HG02885 (cell line): ENCODE data around the gene CELF2.

ENCODE experiments used
- ATAC-seq: cut with Tn5 transposase; IDR thresholded peaks from one replicate; pipeline ENCODE4 v1.9.1; 2021; ENCODE audit warnings: mild to moderate bottlenecking; ENCODE audit not compliant: unreplicated experiment, poor library complexity

Gene CELF2

DNA sequence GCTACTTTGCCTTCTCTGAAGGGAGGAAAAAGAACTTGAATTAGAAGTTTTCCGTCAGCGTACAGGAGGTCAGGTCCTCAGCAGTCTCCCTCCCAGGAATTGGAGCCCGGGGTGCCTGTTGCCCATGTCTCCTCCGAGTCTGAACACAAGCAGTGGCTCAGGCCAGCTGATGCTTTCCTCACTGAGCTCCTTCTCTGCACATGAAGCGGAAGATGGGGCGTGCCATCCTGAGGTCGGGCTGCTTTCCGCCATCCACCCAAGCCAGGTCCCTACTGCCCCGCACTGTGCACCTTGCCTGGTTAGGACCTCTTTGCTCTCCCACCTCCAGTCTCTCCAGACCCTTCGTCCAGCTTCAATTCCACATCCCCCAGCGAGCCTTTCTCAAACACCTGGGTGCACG lies 237.5 kb downstream of the CELF2 start:
- ATAC-seq = no peak

DNA sequence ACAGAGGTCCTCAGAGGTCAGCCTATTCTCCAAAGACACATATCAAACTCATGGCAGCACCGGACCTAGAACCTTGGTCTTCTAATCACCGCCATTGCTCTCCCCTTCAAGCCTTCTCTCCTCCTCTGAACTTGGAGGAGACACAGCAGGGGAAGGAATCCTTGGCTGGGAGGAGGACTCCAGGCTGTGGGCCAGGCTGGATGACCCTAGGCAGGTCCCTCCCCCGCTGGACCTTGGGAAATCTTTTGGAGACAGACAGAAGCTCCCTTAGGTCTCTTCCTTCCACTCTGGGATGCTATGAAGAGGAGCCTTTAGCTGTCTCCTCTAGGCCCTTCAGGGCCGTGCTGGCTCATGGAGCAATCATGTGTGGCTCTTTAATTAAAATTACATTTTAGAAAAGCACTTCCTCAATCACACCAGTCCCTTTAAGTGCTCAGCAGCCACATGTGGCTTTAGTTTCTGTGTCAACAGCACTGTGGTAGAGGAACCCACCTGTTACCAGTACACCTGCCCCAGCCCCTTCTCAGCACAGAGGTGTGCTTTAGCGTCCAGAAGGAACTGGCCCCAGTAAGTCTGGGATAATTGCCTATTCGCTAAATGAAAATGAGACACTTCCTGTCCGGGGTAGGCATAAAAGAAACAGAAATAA lies 238.2 kb downstream of the CELF2 start:
- ATAC-seq = no peak

DNA sequence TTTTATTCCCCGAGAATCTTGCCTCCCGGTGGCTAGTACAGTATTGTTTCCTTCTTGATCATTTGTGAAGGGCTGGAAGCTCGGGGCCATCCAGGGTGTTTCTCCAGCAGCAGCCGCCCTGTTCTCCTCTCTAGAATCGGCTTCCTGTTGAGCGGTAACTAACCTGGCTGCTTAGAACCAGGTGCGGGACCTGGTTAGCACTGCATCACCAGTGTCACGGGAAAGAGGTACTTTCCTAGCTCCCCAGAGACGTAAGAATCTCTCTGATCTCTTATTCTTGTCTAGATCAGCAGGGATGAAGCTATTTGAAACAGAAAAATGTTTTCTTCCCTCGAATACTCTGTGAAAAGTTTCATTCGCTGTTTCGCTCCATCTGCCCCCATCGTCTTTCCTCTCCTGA lies 239.2 kb downstream of the CELF2 start:
- no peak for ATAC-seq

DNA sequence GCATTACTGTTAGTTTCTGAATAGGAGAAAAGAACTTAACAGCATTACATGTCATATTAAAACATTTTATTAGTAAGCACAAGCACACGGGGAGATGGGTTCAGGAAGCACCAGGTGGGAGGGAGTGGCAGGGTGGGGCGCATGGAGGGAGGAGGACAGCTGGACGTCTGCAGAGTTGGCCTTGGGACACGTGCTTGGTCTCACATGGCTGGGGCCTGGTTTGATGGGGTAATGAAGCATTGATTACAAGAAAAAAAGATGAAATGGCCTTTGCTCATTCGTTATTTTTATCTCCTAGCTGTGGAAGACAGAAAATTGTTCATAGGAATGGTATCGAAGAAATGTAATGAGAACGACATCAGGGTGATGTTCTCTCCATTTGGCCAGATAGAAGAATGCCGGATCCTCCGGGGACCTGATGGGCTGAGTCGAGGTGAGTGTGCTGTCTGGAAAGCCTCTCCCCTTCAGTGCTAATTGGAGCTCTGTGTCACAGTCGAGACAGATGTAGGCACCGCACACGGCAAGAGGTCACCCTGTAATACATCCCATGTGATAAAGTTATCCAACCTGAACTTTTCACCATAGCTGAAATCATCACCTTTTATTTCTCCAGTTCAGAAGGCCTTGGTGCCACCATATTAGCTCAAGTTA lies 239.9 kb downstream of the CELF2 start:
- no peak for ATAC-seq

DNA sequence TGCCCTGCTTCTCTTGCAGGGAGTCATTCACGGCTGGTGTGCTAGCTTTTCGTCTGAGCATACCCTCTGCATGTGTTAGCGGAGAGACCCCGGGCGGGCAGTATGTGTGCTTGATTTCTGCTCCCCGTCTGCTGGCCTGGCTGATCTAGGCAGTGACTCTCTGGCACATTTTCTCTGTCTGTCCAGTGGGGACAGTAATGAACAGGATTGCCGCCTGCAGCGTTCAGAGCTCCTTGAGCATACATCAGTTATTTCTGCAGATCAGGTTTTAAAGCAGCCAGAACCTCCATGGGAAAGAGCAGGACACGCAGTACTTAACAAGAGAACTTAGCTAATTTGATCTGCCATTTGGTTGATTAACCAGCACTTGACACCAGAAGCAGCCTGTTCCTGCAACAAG lies 242.5 kb downstream of the CELF2 start:
- ATAC-seq = no peak

DNA sequence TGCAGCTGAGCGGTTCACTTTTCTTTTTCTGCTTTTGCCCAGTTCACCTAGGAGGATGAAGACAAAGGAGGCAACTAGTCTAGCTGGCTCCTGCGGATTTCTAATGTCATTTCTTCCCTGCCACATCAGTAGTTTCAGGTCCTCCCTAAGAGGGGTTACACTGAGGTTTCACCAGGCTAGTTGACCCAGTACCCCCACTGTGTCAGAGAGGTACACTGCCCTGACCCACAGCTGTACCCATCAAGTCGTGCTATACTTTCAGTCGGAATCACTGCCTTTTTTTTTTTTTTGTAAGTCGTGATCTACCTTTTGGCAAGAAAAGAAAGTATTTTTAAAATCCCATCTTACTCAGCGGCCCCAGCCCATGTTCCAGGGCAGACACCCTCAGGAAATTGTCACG lies 243.5 kb downstream of the CELF2 start:
- no peak for ATAC-seq

DNA sequence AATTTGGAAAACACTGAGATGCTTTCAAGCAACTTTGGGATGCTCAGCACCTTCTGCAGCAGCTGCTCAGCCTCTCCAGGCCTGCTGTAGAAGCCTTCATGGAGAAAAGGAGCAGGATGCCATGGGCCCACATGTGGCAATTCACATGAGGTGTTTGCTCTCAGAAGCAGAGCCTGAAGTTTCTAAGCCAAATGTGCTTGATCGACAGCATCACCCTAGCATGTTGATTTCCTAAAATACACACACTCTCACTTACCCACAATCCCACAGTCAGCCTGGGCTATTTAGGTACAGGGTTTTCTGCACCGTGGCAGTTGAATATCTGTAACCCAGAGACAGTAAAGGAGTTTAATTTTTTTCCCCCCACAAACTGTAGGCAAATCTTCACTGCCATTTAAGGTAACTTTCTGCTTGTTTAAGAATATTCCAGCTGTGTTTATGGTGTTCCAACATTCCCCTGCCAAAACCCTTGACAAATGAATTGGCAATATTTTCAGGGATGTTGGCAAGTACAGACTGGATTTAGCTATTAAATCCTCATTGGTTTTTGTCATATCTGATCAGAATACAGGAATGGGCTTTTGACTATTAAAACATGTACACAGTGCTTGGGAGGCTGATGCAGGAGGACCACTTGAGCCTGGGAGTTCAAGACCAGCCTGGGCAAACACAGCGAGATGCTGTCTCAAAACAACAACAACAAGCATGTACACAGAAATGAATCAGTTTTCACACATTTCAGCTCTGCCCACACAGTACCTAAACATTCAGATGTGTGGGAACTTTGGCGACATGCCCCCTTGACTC lies 244.2 kb downstream of the CELF2 start:
- ATAC-seq = peak; percentile 56

DNA sequence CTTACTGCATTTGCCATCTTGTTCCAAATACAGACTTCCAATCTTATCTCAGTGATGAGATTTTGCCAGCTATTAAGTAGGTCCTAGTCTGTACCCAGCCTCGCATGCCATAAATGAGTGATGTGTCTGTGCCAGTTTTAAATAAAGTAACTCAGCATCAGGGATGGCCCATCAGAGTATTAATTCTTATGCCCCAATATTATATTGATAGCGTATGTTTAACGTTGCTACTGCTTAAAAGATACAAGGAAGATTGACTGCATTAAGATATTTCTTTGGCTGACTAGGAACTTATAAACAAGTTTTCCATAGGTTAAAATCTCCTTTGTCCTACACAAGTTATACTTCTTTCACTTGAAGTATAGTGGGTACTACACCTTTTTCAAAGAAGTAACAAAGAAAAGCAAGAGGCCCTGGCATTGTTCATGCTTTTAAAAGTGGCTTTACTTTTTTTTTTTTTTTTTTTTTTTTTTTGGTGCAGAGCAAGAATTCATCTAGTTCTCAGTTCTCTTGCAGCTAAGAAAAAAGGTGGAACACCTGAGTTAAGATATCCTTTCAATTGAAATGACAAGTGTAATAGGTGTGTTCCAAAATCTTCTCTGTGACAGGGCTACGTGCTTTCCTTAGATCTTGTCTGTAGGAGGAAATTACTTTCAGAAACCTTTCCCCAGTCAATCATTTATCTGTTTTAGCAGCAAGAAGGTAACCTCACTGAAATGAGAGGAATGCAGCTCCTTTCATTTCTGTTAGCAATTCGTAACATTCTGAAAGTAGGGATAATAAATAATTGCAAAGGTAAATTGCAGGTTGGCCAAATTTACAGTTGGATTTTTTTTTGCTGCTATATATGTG lies 245.0 kb downstream of the CELF2 start:
- no peak for ATAC-seq

DNA sequence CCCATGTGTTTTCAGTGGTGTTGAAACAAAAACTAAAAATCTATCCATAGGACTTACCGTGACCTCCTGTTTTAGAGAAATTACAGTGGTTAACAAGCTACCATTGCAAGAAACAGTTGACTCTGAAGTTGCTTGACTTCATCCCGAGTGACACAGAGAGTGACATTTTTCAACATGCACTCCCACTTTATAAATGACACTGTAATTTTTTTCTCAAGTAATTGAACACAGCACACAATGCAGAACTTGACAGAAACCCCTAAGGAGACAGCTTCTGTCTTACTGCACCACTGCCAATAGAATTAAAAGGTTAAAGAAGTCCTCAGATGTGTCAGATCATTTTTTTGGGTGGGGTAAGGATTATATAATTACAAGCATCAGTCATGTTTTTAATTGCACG lies 246.1 kb downstream of the CELF2 start:
- no peak for ATAC-seq

DNA sequence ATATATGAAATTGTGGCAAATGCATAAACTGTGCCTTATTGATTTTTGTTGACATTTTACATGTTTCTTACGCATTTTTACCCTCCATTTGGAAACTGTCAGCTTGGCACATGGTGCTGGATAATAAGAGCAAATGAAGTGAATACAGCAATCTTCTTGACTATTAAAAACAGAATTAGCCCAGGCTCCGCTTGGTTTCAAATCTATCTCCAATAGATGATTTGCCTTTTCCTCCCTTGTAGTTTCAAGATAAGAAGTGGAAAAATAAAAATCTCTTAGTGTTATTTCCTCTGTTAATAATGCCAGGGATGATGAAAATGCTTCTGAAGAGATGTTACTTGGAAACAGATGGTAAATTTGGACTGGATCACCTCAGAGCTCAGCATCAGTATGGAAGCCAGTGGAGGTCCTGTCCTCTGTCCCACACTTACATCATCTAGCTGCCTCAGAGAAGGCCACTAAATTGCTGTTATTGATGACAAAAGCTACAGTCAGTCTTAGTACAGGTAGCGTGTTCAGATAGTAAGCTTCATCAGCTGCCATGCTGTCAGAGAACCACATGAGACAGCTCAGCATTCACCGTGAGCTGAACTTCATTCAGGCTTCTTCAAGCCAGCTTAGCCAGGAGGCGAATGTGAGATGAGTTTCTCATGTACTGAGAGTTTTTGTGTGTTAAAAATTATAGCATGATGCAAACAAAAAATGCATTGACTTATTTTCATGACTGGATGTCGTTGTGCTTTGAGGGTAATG lies 246.8 kb downstream of the CELF2 start:
- no peak for ATAC-seq

DNA sequence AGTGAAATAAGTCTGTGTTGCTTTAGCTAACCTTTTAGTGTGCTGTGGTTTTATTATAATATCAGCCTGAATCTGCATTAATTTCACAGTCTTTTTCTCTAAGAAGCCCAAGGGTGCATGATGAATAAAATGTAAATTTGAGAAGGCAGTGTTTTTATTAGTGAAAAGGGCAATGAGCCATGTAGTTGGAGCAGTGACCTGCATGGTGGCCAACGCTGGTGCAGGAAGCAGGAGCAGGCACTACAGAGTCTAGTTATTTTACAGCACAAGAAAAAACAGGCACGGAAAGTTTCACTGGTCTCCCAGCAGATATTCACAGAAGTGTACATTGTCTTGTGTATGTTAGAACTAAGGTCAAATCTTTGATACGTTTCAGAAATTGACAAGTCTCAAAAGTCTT lies 247.8 kb downstream of the CELF2 start:
- no peak for ATAC-seq

DNA sequence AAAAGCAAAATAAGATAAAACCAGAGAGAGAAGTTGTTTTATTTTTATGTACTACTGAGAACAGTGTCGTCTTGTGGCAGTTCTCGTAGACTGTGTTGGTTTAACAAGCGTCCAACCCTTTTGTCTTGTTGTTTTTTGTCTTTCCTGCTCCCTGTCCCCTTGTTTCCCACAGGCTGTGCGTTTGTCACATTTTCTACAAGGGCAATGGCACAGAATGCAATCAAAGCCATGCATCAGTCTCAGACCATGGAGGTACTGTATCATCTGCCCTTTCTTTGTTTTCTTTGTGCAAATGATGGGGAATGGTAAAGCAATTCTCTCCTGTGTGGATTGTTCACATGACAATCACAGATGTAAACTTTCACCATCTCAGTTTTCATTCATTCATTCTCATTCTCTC lies 248.8 kb downstream of the CELF2 start:
- ATAC-seq = no peak

DNA sequence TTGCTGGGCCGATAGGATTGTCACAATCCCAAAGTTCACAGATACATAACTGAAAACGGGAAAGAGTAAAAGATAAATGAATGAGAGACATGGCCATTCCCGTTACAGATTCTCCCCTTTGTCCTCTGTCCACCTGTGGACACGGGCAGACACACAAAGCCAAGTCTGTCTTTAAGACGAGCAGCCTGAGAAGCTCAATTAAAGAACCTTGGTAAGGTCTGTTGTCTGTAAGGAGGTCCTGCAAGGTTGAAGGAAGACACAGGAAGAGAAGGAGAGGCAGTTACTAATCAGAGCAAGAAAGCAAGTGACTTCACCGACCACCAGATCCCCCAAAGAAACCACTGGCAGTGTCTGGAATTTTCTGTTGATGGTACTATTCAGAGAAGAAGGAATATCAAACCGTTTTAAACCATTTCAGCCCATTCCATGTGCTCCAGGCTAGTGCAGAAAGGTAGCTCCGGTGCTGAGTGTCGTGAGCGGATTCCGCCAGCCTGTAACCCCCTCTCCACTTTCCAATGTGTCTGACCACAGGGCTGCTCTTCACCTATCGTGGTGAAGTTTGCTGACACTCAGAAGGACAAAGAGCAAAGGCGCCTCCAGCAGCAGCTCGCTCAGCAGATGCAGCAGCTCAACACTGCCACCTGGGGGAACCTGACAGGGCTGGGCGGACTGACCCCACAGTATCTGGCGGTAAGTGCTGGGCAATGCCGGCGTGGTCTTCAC lies 252.6 kb downstream of the CELF2 start:
- peak; percentile 87 for ATAC-seq

DNA sequence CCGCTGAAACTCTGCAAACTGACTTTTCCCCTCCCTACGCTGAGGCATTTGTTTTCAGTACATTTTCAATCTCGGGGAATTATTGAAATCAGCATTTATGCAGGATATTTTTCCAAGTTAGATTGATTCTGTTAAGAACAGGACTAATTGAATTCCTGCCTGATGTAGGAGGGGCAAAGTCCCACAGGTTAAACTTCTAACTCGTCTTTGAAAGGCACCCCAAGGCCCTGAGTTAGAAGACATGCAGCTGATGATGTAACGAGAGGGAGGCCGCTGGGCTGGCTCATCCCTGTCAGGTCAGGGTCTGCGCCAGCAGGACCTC lies 253.1 kb downstream of the CELF2 start:
- ATAC-seq = no peak

DNA sequence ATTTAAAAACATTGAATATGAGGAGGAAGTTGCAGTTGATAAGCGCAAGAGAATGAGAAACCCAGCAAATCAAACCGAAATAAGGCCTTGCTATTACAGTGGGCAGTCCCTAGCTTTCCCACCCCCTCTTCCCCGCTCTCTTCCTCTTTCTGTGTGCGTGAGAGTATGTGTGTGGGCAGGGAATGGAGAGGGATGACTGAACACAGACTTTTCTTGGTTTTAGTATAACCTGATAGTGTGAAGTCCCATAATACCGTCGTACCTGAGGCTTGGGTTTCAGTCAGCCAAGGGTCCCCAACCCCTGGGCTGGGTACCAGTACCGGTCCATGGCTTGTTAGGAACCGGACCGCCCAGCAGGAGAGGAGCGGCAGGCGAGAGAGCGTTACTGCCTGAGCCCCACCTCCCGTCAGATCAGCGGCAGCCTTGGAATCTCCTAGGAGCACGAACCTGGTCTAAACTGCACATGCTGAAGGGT lies 255.3 kb downstream of the CELF2 start:
- peak; percentile 69 for ATAC-seq

DNA sequence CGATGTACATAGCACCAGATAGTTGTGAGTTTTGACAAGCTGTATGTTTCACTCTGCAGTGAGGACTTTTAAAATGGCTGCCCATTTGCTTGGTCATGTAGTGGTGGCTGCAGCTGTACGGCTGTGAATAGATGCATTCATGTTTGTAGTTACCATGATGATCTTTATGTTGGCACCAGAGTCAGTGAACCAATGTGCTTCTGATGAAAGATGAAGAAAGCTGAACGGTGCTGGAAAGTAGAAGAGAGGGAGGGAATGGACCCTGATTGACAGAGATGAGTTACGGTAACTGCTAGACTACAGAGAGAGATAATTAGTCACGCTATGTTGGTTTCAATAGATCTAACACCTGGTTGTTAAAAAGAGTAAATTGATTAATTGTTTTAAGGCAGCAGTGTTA lies 256.8 kb downstream of the CELF2 start:
- ATAC-seq = no peak

DNA sequence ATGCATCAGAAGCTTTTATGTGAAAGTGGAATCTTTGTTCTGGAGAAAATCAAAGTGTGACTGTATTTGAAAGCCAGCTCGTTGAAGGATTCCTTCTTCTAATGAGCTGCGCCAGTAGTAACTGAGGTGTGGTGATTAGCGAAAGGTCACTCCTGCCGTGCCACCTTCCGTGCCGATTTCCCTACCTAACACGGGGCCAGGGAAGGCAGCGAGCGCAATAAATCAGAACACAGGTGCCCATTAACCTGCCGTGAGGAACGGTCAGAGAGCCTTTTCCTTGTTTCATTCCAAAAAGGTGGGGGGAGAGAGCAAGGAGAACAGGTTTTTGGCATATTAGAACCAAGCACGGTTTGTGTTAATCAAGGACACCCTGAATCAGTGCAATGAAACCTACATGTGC lies 258.0 kb downstream of the CELF2 start:
- ATAC-seq = no peak

DNA sequence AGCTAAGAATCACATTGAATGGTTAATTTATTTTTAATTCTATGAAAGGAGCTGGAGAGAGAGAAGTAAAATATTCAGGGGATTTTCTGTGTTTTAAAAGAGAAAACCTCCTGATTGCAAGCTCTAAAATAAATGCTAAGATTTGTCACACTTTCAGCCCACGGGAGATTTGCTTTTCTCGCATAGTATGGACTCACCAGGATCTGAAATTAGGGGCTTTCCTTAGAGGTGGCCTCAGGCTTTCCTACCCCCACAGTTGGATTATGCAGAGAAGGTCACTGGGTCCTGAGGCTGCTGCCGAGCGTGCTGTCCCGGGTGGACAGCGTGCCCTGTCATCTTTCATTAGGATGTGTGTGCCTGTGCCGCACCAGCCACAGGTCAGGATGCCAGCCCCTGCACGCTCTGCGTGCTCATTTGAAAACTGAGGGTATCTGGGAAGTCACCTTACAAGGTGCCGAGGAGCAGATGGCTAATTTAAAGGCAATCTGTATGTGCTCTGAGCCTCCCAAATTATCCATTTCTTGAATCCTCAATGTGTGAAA lies 258.8 kb downstream of the CELF2 start:
- no peak for ATAC-seq

DNA sequence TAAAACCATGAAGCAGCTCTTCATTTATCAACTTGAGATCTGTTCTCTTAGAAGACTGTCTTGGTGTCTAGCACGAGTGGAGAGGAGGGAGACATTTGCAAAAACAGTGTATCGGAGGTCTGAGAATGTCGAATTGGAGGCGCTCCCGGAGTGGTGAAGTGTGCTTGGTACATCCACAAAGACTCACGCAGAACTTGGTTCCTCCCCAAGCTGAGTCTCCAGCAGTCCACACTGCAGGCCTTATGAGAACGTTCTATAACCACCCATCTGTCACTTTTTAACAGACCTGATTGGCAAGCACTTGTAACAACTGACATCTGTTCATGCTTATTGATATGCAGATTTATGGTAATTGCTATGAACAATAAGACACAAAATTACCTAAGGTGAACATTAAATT lies 261.6 kb downstream of the CELF2 start:
- no peak for ATAC-seq
